ENCODE measurements around the gene MSI2. TPM values are rescaled to one million over a fixed set of nuclear protein-coding genes. Genes with fewer than 3 reads are reported as not detected.

Gene MSI2
- total RNA-seq, 1 experiment from 2014 or later, result 85.2 TPM

DNA sequence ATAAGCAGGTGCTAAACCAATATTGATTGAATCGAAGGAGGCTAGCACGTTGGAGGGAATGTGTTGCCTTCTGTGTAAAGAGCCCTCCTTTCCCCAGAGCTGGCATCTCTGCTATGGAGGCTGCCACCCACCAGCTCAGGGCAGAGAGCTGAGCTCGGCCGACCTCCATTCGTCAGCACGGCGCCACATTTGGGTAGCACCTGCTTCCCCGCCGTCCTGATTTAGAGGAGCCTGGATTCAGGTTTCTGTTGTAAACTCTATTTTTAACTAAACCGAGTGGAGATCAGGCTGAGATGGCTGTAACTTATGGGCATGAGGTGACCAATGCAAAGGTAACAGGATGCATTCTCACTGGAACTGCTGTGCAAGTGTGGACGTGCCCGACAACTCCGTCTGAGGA lies 316.3 kb downstream of the MSI2 start:
- in situ Hi-C loops (cut with HindIII; ENCODE audit: low pct_unique_long_range_greater_than_20kb, low sequenced_read_pairs), result no loop called here
- no peak for DNase-seq (ENCODE audit: low read depth, low spot score)

DNA sequence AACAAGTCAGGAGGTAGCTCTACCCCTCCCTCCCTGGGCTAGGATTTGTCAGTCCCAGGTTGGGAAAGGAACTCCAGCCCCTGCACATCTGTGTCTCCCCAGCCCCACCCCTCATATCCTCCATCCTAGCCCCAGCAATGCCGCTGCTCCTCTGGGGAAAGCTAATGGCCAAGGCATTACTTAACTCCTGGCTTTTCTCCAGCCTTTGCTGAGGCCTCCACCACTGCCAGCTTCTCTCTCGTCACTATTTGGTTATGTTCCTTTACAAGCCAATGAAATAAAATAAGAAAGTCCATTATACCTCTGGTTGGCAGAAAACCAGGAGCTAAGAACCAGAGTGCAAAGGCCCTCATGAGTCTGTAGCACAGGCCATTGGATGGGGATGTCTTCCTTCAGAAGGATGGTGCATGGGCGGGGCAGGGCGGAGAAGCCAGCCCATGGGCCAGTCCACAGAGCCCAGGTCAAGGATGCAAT lies 317.8 kb downstream of the MSI2 start:
- in situ Hi-C loops (cut with HindIII; ENCODE audit: low pct_unique_long_range_greater_than_20kb, low sequenced_read_pairs), result no loop called here
- no peak for DNase-seq (ENCODE audit: low read depth, low spot score)

DNA sequence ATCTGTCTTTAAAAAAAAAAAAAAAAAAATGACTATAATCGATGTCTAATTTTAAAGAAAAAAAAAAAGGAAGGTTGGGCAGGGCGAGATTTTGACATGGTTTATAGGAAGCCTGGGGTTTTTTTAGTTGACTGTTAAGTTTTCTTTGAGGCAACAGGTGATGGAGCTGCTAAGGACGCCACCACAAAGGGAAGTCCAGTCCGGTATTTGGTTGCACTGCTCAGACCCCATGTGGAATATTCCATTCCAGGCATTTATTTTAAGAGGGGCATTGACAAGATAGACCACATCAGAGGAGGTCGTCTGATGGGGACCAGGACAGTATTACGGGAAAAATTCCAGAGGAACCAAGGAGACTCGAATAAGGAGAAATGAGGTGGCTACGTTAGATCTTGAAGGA lies 320.4 kb downstream of the MSI2 start:
- no peak for DNase-seq (ENCODE audit: low read depth, low spot score)
- in situ Hi-C loops (cut with HindIII; ENCODE audit: low pct_unique_long_range_greater_than_20kb, low sequenced_read_pairs), result no loop called here

DNA sequence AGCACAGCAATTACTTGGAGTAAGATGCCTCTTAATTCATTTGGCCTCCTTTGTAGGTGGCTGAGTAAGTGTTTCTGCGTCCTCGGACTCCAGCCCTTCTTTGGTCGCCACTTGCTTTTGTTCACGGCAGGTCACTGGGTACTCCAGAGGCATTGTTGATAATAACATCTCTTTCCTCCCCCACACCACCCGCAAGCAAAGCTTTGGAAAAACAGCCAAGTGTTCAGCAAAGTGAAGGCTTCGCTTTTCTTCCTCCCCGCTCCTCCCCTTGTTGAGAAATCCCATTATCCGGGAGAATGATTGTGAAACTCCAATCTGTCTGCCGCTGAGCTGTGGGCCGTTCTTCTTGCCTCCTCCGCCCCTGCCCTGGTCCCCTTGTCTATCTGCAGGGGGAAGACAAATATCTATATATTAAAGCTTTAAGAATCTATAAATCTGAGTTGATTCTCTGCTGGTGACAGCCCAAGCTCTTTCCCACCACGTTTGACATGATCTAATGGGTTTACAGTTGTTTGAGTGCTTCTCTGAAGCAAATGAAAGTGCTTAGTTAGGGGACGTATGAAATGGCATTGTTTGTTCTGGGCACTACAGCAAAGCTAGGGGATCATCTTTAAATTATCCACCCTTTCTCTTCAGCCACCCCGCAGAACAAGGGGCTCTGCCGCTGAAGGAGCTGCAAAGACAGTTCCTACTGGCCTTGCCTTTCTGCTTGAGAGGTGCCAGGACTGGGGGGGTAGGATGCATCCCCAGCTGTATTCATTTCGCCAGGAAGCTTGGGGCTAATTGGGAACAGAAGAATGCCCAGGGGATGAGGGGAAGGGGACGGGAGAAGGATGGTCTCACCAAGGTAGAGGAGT lies 321.7 kb downstream of the MSI2 start:
- no peak for DNase-seq (ENCODE audit: low read depth, low spot score)
- in situ Hi-C loops (cut with HindIII; ENCODE audit: low pct_unique_long_range_greater_than_20kb, low sequenced_read_pairs), result no loop called here

DNA sequence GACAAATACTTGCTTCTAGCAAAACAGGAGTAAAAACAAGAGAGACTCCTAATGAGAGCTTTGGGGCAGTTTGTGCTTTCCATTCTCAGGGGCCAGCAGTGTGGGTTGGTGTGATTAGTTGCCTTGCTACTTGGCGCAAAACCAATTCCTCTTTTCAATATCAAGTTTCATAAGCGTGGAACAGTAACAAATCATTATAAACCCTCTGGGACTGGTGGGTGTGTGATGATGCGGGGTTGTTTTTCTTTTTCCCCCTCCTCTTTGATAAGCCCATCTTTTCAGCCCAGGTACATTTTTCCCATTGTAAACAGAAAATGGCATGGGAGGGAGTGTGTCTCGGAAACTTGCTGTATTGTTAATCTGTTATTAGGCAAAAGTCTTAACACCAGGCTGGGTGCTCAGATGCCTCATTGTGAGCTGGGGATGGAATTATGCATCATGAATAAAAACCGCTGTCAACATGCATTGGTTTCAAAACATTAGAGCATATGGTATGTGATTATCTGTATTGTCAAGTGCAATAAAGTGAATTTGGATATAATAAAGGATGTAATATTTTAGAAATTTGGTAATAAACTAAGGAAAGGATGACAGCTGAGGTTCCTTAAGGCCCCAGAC lies 322.4 kb downstream of the MSI2 start:
- no peak for DNase-seq (ENCODE audit: low read depth, low spot score)
- in situ Hi-C loops (cut with HindIII; ENCODE audit: low pct_unique_long_range_greater_than_20kb, low sequenced_read_pairs), result no loop called here

DNA sequence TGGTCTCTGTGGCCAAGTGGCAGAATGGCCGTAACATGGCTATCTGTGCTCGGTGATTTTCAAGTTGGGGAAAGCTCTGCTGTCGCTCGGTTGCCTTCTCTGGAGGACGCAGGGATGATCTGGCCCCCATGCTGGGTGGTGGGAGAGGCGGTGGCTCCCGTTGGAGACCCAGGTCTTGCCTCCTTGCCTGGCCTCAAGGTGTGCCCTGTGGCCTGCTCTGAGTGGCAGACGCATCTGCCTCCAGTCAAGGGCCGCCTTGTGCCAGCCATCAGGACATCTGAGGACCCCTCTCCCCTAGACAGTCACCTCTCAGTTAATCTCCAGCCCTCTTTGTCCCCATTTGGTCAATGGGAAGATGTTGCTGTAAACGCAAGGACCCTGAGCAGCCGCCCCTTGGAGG lies 322.9 kb downstream of the MSI2 start:
- no peak for DNase-seq (ENCODE audit: low read depth, low spot score)
- in situ Hi-C loops (cut with HindIII; ENCODE audit: low pct_unique_long_range_greater_than_20kb, low sequenced_read_pairs), result no loop called here

DNA sequence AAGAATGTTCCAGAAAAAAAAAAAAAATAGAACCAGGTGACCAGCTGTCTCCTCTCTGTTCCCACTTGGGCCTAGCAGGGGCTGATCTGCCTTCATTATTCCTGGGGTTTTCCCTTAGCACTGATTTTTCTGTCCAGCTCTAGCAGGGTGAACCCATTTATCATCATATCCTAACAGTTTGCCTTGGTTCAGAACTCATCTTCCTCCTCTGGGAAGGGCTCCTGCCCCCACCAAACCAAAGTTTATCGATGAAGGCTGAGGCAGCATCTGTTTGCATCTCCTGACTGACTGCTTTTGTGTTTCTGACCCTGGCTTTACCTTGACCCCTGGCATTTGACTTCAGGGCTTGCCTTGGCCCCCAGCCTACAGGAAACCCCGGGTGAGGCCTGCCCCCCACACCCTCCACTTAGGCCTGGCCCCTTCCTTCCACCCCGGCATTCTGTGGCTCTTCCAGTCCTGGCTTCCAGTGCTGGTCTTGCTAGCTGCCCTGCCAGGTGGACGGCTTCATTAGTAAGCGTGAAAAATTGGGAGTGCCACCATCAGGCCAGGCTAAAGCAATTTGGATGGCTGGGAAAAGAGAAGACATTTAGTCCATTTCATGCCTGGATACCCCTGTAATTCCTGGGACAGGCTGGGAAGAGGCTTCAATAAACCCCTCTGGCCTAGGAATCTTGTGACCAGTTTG lies 323.9 kb downstream of the MSI2 start:
- in situ Hi-C loops (cut with HindIII; ENCODE audit: low pct_unique_long_range_greater_than_20kb, low sequenced_read_pairs), result no loop called here
- DNase-seq (ENCODE audit: low read depth, low spot score), result no peak

DNA sequence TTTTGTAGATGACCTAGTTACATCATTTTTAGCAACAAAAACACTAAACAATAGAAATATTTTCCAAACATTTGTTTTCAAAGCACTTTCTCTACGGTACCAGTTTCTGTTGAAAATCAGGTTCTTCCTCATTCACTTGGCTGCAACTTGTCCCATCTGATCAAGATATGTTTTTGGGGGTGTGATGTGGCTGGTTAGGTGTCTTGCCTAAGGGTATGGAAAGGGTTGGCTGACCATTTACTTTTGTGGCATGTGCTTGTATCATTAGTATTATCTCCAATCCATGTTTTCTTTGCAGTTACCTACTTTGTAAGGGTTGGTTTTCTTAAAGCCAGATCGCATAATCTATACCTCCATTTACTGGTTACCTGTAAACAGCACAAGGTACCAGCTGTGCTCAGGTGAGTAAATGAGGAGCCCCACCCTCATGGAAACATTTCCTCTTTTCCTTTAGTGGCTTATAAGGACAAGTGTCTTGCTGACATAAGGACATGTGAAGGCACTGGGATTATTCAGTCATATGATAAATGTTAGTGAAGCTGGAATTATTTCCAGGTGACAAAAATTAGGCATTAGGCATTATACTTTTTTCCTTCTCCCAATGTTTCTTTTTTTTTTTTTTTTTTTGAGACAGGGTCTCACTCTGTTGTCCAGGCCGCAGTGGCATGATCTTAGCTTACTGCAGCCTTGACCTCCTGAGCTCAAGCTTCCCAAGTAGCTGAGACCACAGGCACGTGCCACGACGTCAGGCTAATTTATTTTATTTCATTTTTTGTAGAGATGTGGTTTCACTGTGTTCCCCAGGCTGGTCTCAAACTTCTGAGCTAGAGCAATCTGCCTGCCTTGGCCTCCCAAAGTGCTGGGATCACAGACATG lies 326.8 kb downstream of the MSI2 start:
- in situ Hi-C loops (cut with HindIII; ENCODE audit: low pct_unique_long_range_greater_than_20kb, low sequenced_read_pairs), result no loop called here
- DNase-seq (ENCODE audit: low read depth, low spot score), result no peak

DNA sequence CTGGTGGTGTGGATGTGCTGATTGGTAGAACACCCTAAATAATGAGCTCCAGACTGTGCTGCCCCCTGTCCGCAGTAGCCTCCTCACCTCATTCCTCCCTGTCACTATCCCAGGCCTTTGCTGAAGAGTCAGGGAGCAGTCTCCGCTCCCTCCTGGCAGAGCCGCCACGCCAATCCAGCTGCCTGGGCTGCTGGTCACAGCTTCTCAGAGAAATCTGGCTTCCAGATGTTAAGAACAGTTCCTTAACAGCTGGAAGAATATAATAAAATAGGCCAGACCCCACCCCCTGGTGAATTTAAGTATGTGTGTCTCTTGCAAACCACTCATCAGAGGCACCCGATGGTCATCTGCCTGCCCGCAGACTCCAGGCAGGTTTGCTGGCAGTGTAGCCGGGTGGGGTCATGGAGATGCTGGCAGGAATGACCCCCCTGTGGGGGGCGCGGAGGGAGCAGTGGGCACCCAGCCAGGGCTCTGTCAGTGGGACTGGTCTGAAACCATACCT lies 327.8 kb downstream of the MSI2 start:
- in situ Hi-C loops (cut with HindIII; ENCODE audit: low pct_unique_long_range_greater_than_20kb, low sequenced_read_pairs), result no loop called here
- DNase-seq (ENCODE audit: low read depth, low spot score), result no peak

DNA sequence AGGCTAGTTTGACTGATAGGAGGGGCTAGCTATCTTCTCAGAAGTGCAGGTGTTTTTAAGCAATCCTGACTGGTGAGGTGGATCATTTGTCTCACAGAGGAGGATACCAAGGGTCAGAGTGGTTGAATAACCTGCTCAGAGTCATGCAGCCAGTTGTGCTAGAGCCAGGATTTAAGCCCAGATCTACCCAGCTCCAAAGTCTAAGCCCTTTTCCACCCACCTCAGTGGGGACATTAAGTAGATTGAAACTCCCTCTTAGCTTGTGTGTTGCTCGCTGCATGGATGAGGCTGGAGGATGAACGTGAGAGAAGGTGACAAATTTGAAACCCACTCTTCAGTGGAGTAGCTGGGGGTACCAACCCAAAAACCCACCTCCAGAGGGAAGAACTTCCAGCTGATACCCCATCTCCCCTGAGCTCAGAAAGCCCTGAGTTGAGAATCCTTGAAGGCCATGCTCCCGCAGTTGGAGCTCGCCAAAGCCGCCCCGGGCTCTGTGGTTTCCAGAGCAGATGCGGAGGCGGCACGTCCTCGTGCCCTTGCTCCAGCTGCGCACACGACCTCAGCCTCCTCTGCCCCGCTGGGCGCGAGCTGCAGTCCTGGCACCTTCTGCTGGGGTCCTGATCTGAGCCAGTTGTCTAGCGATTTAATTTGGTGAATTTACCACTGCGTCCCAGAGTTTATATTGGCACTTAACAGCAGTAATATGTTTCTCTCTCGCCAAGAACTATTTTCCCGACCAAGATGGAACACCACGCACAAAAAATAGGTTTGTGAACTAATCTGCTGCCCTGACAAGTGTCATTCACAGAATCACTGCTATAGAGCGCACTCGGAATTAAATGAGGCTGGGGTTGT lies 329.2 kb downstream of the MSI2 start:
- no peak for DNase-seq (ENCODE audit: low read depth, low spot score)
- in situ Hi-C loops (cut with HindIII; ENCODE audit: low pct_unique_long_range_greater_than_20kb, low sequenced_read_pairs), result no loop called here

DNA sequence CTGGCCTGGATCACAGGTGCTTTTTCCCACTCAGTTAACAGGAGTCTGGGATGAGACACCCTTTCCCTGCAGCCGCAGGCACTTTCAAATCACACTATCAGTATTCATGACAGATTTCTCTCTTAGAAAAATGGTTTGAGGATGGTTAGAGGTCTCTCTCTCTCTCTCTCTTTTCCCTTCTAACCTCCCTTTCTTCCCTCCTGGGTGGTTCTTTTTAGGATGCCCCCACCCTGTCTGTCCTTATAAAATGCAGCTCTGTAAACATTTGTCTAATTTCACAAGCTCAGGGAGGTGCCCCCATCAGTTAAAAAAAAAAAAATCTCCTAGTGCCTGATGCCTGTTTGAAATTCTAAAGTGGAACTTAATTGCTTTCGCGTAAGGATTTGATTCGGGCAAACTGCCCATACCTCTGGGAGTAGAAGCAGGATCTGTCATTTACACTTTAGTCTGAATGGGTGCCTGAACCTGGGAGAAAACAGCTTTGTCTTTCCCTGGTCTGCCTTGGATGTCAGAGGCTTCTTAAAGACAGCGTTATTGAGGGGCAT lies 329.9 kb downstream of the MSI2 start:
- in situ Hi-C loops (cut with HindIII; ENCODE audit: low pct_unique_long_range_greater_than_20kb, low sequenced_read_pairs), result no loop called here

DNA sequence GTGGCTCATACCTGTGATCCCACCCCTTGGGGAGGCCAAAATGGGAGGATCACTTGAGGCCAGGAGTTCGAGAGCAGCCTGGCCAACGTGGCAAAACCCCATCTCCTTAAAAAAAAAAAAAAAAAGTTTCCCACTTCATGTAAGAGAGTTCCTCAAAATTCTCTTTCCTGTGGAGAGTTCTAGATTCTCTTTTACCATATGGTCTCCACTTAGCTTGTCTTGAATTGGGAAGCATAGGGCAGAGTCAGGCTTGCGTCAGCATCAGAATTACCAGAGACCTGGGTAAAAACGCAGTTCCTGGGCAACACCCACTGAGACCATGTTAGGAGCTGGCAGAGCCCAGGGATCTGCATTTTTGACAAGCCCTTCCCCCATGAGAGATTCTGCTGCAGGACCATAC lies 330.4 kb downstream of the MSI2 start:
- no peak for DNase-seq (ENCODE audit: low read depth, low spot score)
- in situ Hi-C loops (cut with HindIII; ENCODE audit: low pct_unique_long_range_greater_than_20kb, low sequenced_read_pairs), result no loop called here

More for the DNA sequence above, 329.9 kb downstream of the MSI2 start:
- no peak for DNase-seq (ENCODE audit: low read depth, low spot score)

DNA sequence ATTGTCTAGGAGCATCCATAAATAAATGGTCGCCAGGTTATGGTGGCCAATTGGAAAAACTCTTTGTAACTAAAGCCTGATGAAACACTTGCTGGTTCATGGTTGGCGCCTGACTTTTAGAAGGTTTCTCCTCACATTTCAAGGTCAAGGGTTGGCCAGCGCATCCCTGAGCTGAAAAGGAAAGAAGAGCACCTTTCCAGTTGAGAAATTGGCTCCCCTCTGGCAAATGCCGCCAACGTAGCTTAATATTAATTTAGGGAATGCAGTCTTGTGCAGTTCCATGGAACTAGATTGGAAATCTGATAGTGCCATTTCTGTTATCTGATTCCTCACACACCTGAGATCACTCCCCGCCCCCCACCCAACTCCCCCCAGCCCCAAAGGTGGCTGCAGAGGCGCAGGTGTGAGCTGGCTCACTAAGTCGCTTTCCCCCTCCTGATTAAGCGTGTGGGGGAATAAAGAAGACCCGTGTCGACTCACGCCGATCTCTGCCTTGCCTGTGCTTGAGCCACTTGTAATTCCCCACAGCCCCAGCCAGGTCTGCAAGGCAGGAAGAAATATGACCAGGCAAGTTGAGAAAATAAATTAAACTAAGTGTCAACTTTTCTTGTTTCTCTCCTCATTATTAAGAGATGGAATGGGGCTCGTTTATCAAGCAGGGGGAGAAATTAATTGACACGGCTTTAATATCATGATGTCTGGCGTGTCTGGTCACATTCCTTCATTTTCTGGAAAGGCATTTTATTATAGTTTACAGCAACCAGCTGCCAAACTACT lies 331.1 kb downstream of the MSI2 start:
- in situ Hi-C loops (cut with HindIII; ENCODE audit: low pct_unique_long_range_greater_than_20kb, low sequenced_read_pairs), result no loop called here

DNA sequence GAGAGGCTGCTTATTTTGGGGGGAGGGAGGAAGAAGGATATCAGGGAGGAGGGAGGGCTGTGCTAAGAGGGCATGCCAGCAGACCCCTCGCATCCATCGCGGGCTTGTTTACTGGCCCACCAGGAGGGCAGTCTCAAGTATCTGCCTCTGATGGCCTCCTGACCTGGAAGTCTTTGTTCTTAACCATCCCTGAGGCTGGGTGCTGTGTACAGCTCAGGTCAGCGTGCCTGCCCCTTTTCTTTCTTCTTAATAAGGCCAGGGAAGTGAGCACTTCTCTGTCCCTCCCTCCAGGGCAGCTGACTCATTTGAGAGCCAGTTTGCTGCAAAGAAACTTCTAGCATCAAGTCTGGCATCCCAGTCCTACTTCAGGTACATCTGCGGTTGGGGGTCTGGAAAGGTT lies 331.8 kb downstream of the MSI2 start:
- no peak for DNase-seq (ENCODE audit: low read depth, low spot score)
- in situ Hi-C loops (cut with HindIII; ENCODE audit: low pct_unique_long_range_greater_than_20kb, low sequenced_read_pairs), result no loop called here

More for the DNA sequence above, 331.1 kb downstream of the MSI2 start:
- no peak for DNase-seq (ENCODE audit: low read depth, low spot score)

DNA sequence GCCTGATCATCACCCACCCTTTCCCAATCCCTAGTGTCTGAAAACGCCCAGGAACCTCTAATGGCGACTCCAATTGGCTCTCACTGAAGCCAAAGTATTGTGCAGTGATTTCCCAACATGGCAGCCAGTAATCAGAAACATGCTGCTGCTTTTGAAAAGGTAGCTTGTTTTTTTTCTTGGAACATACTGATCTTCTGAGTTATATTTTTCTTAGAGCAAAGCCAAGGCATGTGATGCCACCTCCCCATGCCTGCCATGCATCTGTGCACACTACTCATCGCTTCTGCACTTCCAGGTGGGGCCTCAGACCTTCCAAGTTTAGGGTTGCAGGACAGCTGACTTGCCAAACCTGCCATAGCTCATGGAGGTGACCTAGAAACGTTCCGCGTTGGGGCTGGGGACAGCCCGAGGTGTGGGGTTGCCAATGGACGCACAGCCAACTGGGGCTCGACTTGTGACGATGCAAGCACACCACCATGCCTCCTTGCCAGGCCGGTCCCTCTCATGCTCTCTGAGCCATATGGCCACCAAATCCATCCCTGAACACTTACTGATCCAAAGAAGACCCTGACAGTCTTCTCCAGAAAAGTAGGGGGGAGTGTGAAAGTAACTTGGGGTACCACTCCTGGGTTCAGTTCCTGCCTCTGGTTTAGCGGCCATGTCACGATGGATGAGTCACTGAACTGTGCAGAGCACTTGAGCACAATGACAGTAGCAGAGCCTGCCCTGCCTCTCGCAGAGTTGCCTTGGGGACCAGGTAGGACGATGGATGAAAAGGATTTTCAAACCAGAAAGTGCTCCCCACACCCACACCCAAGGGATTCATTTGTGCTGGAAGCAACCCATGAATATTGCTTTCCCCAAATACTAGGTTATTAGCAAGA lies 333.1 kb downstream of the MSI2 start:
- no peak for DNase-seq (ENCODE audit: low read depth, low spot score)
- in situ Hi-C loops (cut with HindIII; ENCODE audit: low pct_unique_long_range_greater_than_20kb, low sequenced_read_pairs), result no loop called here

All from SK-MEL-5 (cell line).